Breast epithelium (tissue), 3 donors: ENCODE data around the gene MROH2A.

Experiments
- CTCF ChIP-seq, 3 donors: fragments of 450-650 bp; IDR thresholded peaks; one replicate each; pipeline ENCODE4 v1.5.1; 2016 to 2017; ENCODE audit warnings: antibody characterized with exemption in 3 of 3, mild to moderate bottlenecking in 3 of 3, moderate library complexity in 3 of 3
- POLR2A ChIP-seq: fragments of 450-650 bp; IDR thresholded peaks from one replicate; pipeline ENCODE4 v1.6.1; 2016; ENCODE audit warnings: antibody characterized with exemption, mild to moderate bottlenecking, moderate library complexity

GRCh38 chr2:233855345-233855744 is 77.2 kb downstream of the MROH2A start:
- no peak for TF ChIP-seq POLR2A
- TF ChIP-seq CTCF (IDR thresholded peaks at IDR 0.05): no peak
